H1 (cell line): ENCODE results near the gene MCEMP1. TPM values are rescaled to one million over a fixed set of nuclear protein-coding genes. Genes with fewer than 3 reads are reported as not detected.

Experiments used
- CTCF ChIA-PET: fragments of 300-600 bp; sonication (Branson Sonifier 250); formaldehyde crosslinking; loops from one replicate; lab custom pipeline; 2021; ENCODE audit not compliant: partially characterized antibody; lab: Charles Lee
- POLR2A ChIA-PET: fragments of 300-600 bp; sonication (Branson Sonifier 250); formaldehyde crosslinking; loops from one replicate; lab custom pipeline; 2021; ENCODE audit warnings: inconsistent platforms; ENCODE audit not compliant: partially characterized antibody; lab: Charles Lee
- DNase-seq, 2 experiments: peaks; one replicate each; pipeline versions ENCODE4 v3.0.0 to v3.0.0-alpha.2; 2010 to 2022; ENCODE audit warnings: low spot score in 2 of 2, low read depth in 1 of 2, mixed read lengths in 1 of 2
- FAIRE-seq: peaks from 2 replicates; lab custom pipeline; 2011; peaks lifted over from hg19 to GRCh38; lab: Jason Lieb, UNC
- H2AFZ ChIP-seq: 2 replicates; pipeline ENCODE4 v1.8.1; 2012; ENCODE audit warnings: low read length, inconsistent platforms
- H2AK5ac ChIP-seq: 2 replicates; pipeline ENCODE4 v1.6.1; 2013; ENCODE audit warnings: low read depth, low read length
- H2BK120ac ChIP-seq: replicated peaks from 2 replicates; pipeline ENCODE3; 2013; ENCODE audit warnings: low read depth, low read length, inconsistent platforms
- H2BK12ac ChIP-seq: 2 replicates; pipeline ENCODE4 v1.6.1; 2013; ENCODE audit warnings: low read depth, low read length
- H2BK15ac ChIP-seq: 2 replicates; pipeline ENCODE4 v1.6.1; 2013; ENCODE audit warnings: low read length
- H2BK20ac ChIP-seq: 2 replicates; pipeline ENCODE4 v1.6.1; 2013; ENCODE audit warnings: low read length
- H2BK5ac ChIP-seq: 2 replicates; pipeline ENCODE4 v1.6.1; 2013; ENCODE audit warnings: low read depth, low read length
- H3K14ac ChIP-seq: 2 replicates; pipeline ENCODE4 v1.6.1; 2013; ENCODE audit warnings: inconsistent platforms; ENCODE audit not compliant: insufficient read length
- H3K18ac ChIP-seq: 2 replicates; pipeline ENCODE4 v1.6.1; 2013; ENCODE audit warnings: low read length; ENCODE audit errors: extremely low read depth
- H3K23ac ChIP-seq: 2 replicates; pipeline ENCODE4 v1.6.1; 2013; ENCODE audit warnings: inconsistent platforms; ENCODE audit not compliant: insufficient read length
- H3K23me2 ChIP-seq: 2 replicates; pipeline ENCODE4 v1.6.1; 2013; ENCODE audit warnings: low read depth, low read length
- H3K27ac ChIP-seq: 2 replicates; pipeline ENCODE4 v1.6.1; 2011; ENCODE audit warnings: low read depth, low read length, inconsistent platforms
- H3K27me3 ChIP-seq, 4 experiments: replicated peaks in 1 of 4; 1 replicate in 1 of 4; 2 replicates in 3 of 4; pipeline versions ENCODE4 v1.6.1 to v1.8.1; 2011 to 2013; ENCODE audit warnings: low read length in 3 of 4, mild to moderate bottlenecking in 3 of 4, inconsistent platforms in 2 of 4, mixed read lengths in 2 of 4, moderate library complexity in 1 of 4; ENCODE audit not compliant: control insufficient read depth in 3 of 4, insufficient read depth in 3 of 4; ENCODE audit errors: extremely low read depth in 1 of 4
- H3K36me3 ChIP-seq, 4 experiments: 2 replicates each; pipeline versions ENCODE4 v1.6.1 to v1.8.1; 2011 to 2013; ENCODE audit warnings: mild to moderate bottlenecking in 4 of 4, low read length in 3 of 4, moderate library complexity in 2 of 4, control low read depth in 1 of 4, inconsistent platforms in 1 of 4; ENCODE audit not compliant: insufficient read depth in 4 of 4, control insufficient read depth in 2 of 4
- H3K4ac ChIP-seq: replicated peaks from 2 replicates; pipeline ENCODE3; 2013; ENCODE audit warnings: low read length, low read depth, mixed read lengths, inconsistent platforms; ENCODE audit not compliant: insufficient read length
- H3K4me1 ChIP-seq, 4 experiments: replicated peaks in 1 of 4; 1 replicate in 1 of 4; 2 replicates in 3 of 4; pipeline versions ENCODE4 v1.6.1 to v1.8.1; 2011 to 2013; ENCODE audit warnings: low read length in 3 of 4, inconsistent platforms in 2 of 4, mixed read lengths in 1 of 4; ENCODE audit not compliant: insufficient read depth in 4 of 4, control insufficient read depth in 3 of 4
- H3K4me2 ChIP-seq, 2 experiments: 2 replicates each; pipeline versions ENCODE4 v1.6.1 to v1.8.1; 2011 to 2013; ENCODE audit warnings: low read depth in 2 of 2, low read length in 2 of 2, control low read depth in 1 of 2, inconsistent platforms in 1 of 2, mild to moderate bottlenecking in 1 of 2; ENCODE audit not compliant: insufficient read depth in 1 of 2
- H3K4me3 ChIP-seq, 4 experiments: fragments of 200-600, 300-600 bp in 1 of 4; sonication (generic), shearing (Covaris generic), sonication (Bioruptor Twin) in 1 of 4; 2 replicates each; pipeline versions ENCODE4 v1.5.1 to v1.8.1; 2011 to 2016; ENCODE audit warnings: low read length in 4 of 4, low read depth in 3 of 4, control low read depth in 2 of 4, inconsistent platforms in 2 of 4, mild to moderate bottlenecking in 2 of 4, mixed read lengths in 1 of 4, moderate library complexity in 1 of 4; ENCODE audit not compliant: insufficient read depth in 2 of 4; ENCODE audit errors: extremely low read depth in 1 of 4
- H3K56ac ChIP-seq: replicated peaks from 2 replicates; pipeline ENCODE3; 2013; ENCODE audit warnings: low read depth, mild to moderate bottlenecking, mixed read lengths, low read length, inconsistent platforms; ENCODE audit not compliant: insufficient read length
- H3K79me1 ChIP-seq: 2 replicates; pipeline ENCODE4 v1.6.1; 2013; ENCODE audit warnings: low read depth, low read length, control low read depth
- H3K79me2 ChIP-seq, 2 experiments: 2 replicates each; pipeline versions ENCODE4 v1.6.1 to v1.8.1; 2012 to 2013; ENCODE audit warnings: low read length in 2 of 2, mild to moderate bottlenecking in 2 of 2, inconsistent platforms in 1 of 2; ENCODE audit not compliant: insufficient read depth in 2 of 2, control insufficient read depth in 1 of 2
- H3K9ac ChIP-seq, 4 experiments: replicated peaks in 1 of 4; 1 replicate in 1 of 4; 2 replicates in 3 of 4; pipeline versions ENCODE4 v1.6.1 to v1.8.1; 2011 to 2013; ENCODE audit warnings: low read depth in 3 of 4, low read length in 3 of 4, control low read depth in 2 of 4, mild to moderate bottlenecking in 2 of 4, moderate library complexity in 2 of 4, inconsistent platforms in 1 of 4; ENCODE audit errors: extremely low read depth in 1 of 4
- H3K9me3 ChIP-seq, 2 experiments: 2 replicates each; pipeline versions ENCODE4 v1.6.1 to v1.8.1; 2012 to 2013; ENCODE audit warnings: mild to moderate bottlenecking in 2 of 2, moderate library complexity in 2 of 2, control low read depth in 1 of 2, inconsistent platforms in 1 of 2, low read depth in 1 of 2, low read length in 1 of 2, mixed read lengths in 1 of 2; ENCODE audit not compliant: insufficient read depth in 2 of 2
- H4K20me1 ChIP-seq, 2 experiments: replicated peaks in 1 of 2; 2 replicates each; pipeline versions ENCODE3 to v1.8.1; 2011 to 2013; ENCODE audit warnings: inconsistent platforms in 2 of 2, low read length in 2 of 2, mild to moderate bottlenecking in 1 of 2; ENCODE audit not compliant: insufficient read depth in 2 of 2, control insufficient read depth in 1 of 2
- H4K5ac ChIP-seq: 2 replicates; pipeline ENCODE4 v1.6.1; 2013; ENCODE audit warnings: low read length, low read depth, mixed read lengths, inconsistent platforms; ENCODE audit not compliant: insufficient read length
- H4K8ac ChIP-seq: 2 replicates; pipeline ENCODE4 v1.8.0; 2013; ENCODE audit warnings: mild to moderate bottlenecking, moderate library complexity, low read length, inconsistent platforms; ENCODE audit not compliant: insufficient read depth; ENCODE audit errors: extremely low read depth
- H4K91ac ChIP-seq: replicated peaks from 2 replicates; pipeline ENCODE3; 2013; ENCODE audit warnings: low read length, mixed read lengths, inconsistent platforms; ENCODE audit not compliant: insufficient read length
- WGBS, 2 experiments: shearing (Covaris generic) in 1 of 2; methylation state at CpG; one replicate each; pipeline versions ENCODE4 v1.1.6 to v1.1.7; 2013 to 2015; ENCODE audit warnings: low lambda C conversion rate in 2 of 2, mixed read lengths in 2 of 2, inconsistent platforms in 1 of 2, low coverage in 1 of 2, missing lambda C conversion rate in 1 of 2; ENCODE audit not compliant: insufficient replicate concordance in 2 of 2, insufficient coverage in 1 of 2, insufficient read length in 1 of 2; ENCODE audit errors: extremely low coverage in 1 of 2, missing lambda C conversion rate in 1 of 2; 5-methylcytosine and 5-hydroxymethylcytosine counted together
- polyA plus RNA-seq, 7 experiments: library from polyadenylated mRNA; depleted of rRNA in 3 of 7; stranded (reverse) in 5 of 7; unstranded in 2 of 7; fragments of >200 nt in 5 of 7; fragments of 200-250 nt in 2 of 7; gene quantifications; 1 replicate in 5 of 7; 2 replicates in 1 of 7; 4 replicates in 1 of 7; pipeline versions ENCODE4 v1.2.1 to v1.2.3, GENCODE V29; 2011 to 2013; ENCODE audit warnings: missing spikeins in 2 of 7, mixed read lengths in 2 of 7
- total RNA-seq: library from RNA; stranded (reverse); fragmentation: NEBNext Ultra II Directional; extraction: Animal tissue kit (Norgen Biotek cat#: 25700); gene quantifications from 2 replicates; pipeline ENCODE4 v1.2.1, GENCODE V29; 2021

Gene MCEMP1
- total and polyA plus RNA-seq, 2 of the 8 experiments (the other 6 are each of a cell fraction or from before 2014, with no cell fraction given) = not detected

GRCh38 chr19:7701654-7702457 is 25.0 kb downstream of the MCEMP1 start, which contains the start of gene FCER2:
TSS of gene FCER2 (minus strand) at chr19:7702131. CDS start at chr19:7699760, 2,371 bp downstream.
- Histone ChIP-seq H4K20me1 (no peaks in the 10 kb centered on the region), H3K27me3 (no peaks in the 10 kb centered on the region; a peak in 1 of 7 replicates), H2BK15ac (no peak within 1 kb of the TSS), H2AK5ac (no peak within 1 kb of the TSS), H3K9me3 (no peaks in the 10 kb centered on the region; a peak in 1 of 4 replicates), H3K36me3 (no peaks in the 10 kb centered on the region), H3K4me3 (no peak within 1 kb of the TSS), H2AFZ (no peak within 1 kb of the TSS), H3K18ac (no peak within 1 kb of the TSS; the same call in none of the 2 replicates), H3K23ac (no peak within 1 kb of the TSS), H2BK5ac (no peak within 1 kb of the TSS), H3K14ac (no peak within 1 kb of the TSS), H3K79me2 (no peaks in the 10 kb centered on the region), H4K91ac (no peak within 1 kb of the TSS), H3K4ac (no peak within 1 kb of the TSS), H4K8ac (no peak within 1 kb of the TSS), H3K56ac (no peak within 1 kb of the TSS), H3K27ac (no peak within 1 kb of the TSS), H2BK12ac (no peak within 1 kb of the TSS), H3K4me2 (no peak within 1 kb of the TSS), H3K79me1 (no peaks in the 10 kb centered on the region), H3K9ac (no peak within 1 kb of the TSS), H4K5ac (no peak within 1 kb of the TSS), H2BK120ac (no peak within 1 kb of the TSS), H3K4me1 (peaks cover 0 to 13% (median 8%) of the 10 kb centered on the region in 4 experiments; a peak in 5 of 7 replicates), H2BK20ac (no peak within 1 kb of the TSS), H3K23me2 (0 out of 2 replicates have a peak, but pooled peaks cover 1% of the 10 kb centered on the region)
- FAIRE-seq (no peak), DNase-seq (no peak)
- WGBS, 2 experiments = 89% methylated on average over 15 of the region's 20 CpGs; no CpG with 5 or more reads in 1 of the 2 experiments
- ChIA-PET CTCF (interaction anchor here (1.0 kb wide), 1 partner anchor 21 kb away, joined by 3 read pairs; the partner anchor contains the start of gene TRAPPC5), POLR2A (no interaction called here)
